K562 (cell line): Measurements from ENCODE around the gene C9orf50. TPM values are rescaled to one million over a fixed set of nuclear protein-coding genes. Genes with fewer than 3 reads are reported as not detected.

Source experiments
- CTBP1 ChIP-seq: fragments of 450-650 bp; IDR thresholded peaks from 2 replicates; pipeline ENCODE4 v1.6.1; 2016; ENCODE audit warnings: borderline replicate concordance
- ETV6 ChIP-seq, 3 experiments: fragments of 150-350 bp in 1 of 3; sonication (generic) in 1 of 3; formaldehyde crosslinking in 1 of 3; IDR thresholded peaks; 2 replicates each; pipeline versions ENCODE4 v1.6.1 to v1.8.0; 2014 to 2022; ENCODE audit warnings: borderline replicate concordance in 2 of 3, low read depth in 2 of 3, antibody characterized with exemption in 1 of 3, low read length in 1 of 3, mild to moderate bottlenecking in 1 of 3, missing genetic modification reagents in 1 of 3
- MTA3 ChIP-seq: fragments of 450-650 bp; formaldehyde crosslinking; IDR thresholded peaks from 2 replicates; pipeline ENCODE4 v1.6.1; 2017; ENCODE audit warnings: mild to moderate bottlenecking, borderline replicate concordance
- PHF8 ChIP-seq: fragments of 200-600 bp; sonication (generic); IDR thresholded peaks from 2 replicates; pipeline ENCODE4 v1.6.1; 2012; ENCODE audit warnings: mixed run types, mild to moderate bottlenecking, inconsistent platforms, low read length, moderate library complexity, borderline replicate concordance
- RB1 ChIP-seq: fragments of 450-650 bp; IDR thresholded peaks from 2 replicates; pipeline ENCODE4 v1.6.1; 2017; ENCODE audit warnings: low read depth, mild to moderate bottlenecking
- SMARCA5 ChIP-seq: fragments of 450-650 bp; IDR thresholded peaks from 2 replicates; pipeline ENCODE4 v1.6.1; 2016
- SP1 ChIP-seq: sonication (generic); formaldehyde crosslinking; IDR thresholded peaks from 2 replicates; pipeline ENCODE4 v1.8.1; 2022; ENCODE audit warnings: mild to moderate bottlenecking, missing genetic modification reagents
- ZEB2 ChIP-seq: fragments of 450-650 bp; IDR thresholded peaks from 2 replicates; pipeline ENCODE4 v1.6.1; 2016
- ZNF134 ChIP-seq: fragments of 250-450 bp; sonication (Bioruptor Pico); conservative IDR thresholded peaks from 2 replicates; pipeline ENCODE4 v1.4.0; 2020
- ZNF707 ChIP-seq: fragments of 250-450 bp; sonication (Bioruptor Pico); conservative IDR thresholded peaks from 2 replicates; pipeline ENCODE4 v1.8.0; 2022; ENCODE audit warnings: inconsistent platforms, mild to moderate bottlenecking, moderate library complexity
- polyA plus RNA-seq, 8 experiments: library from polyadenylated mRNA; depleted of rRNA in 4 of 8; stranded (reverse) in 5 of 8; unstranded in 3 of 8; fragments of >200 nt; fragmentation: Nextera tagmentation in 2 of 8; fragmentation: Illumina TruSeq in 1 of 8; extraction: Ambion mirVana in 2 of 8; extraction: Trizol in 1 of 8; gene quantifications; 2 replicates each; pipeline versions ENCODE4 v1.2.1 to v1.2.3, GENCODE V29; 2011 to 2014; ENCODE audit warnings: inconsistent platforms in 1 of 8, missing spikeins in 1 of 8
- total RNA-seq, 7 experiments: library from RNA; depleted of rRNA in 6 of 7; stranded (reverse); fragments of >200 nt in 6 of 7; fragmentation: Illumina TruSeq in 2 of 7; extraction: Trizol in 2 of 7; gene quantifications; 2 replicates each; pipeline versions ENCODE4 v1.2.1 to v1.2.3, GENCODE V29; 2011 to 2021; ENCODE audit warnings: low replicate concordance in 1 of 7
- TF ChIP-seq, protein P1 (sequence below), 2 experiments: fragments of 450-650 bp; IDR thresholded peaks; 2 replicates each; pipeline ENCODE4 v1.6.1; 2016; ENCODE audit warnings: mild to moderate bottlenecking in 2 of 2, borderline replicate concordance in 1 of 2, low read depth in 1 of 2, moderate library complexity in 1 of 2
- TF ChIP-seq, protein P2 (sequence below): fragments of 200-800 bp; sonication (Bioruptor generic); IDR thresholded peaks from 2 replicates; pipeline ENCODE4 v1.6.1; 2016; ENCODE audit warnings: missing genetic modification characterization, missing compliant biosample characterization

The C9orf50 gene
- total and polyA plus RNA-seq, 9 of the 15 experiments (the other 6 are each of a cell fraction or from before 2014, with no cell fraction given), result not detected

- TF ChIP-seq ETV6 (IDR thresholded peaks at IDR 0.05; ENCODE audit: borderline replicate concordance in 1 of 2, low read depth in 2 of 2, low read length in 1 of 2) (no peak), ETV6 (CRISPR knock-in tag; IDR thresholded peaks at IDR 0.05; ENCODE audit: borderline replicate concordance) (no peak), PHF8 (no peak), CTBP1 (peak; percentile 82), RB1 (peak; percentile 38; the same call in 1 of the 2 replicates), ZNF707 (CRISPR knock-in tag) (no peak), MTA3 (peak; percentile 49; the same call in 1 of the 2 replicates), SP1 (CRISPR knock-in tag) (peak; percentile 63), ZNF134 (CRISPR knock-in tag) (0 out of 2 replicates have a peak, but pooled peaks have one; percentile 0), SMARCA5 (peak; percentile 43; the same call in 1 of the 2 replicates), ZEB2 (0 out of 2 replicates have a peak, but pooled peaks have one; percentile 24)
- TF ChIP-seq, protein P1, sequence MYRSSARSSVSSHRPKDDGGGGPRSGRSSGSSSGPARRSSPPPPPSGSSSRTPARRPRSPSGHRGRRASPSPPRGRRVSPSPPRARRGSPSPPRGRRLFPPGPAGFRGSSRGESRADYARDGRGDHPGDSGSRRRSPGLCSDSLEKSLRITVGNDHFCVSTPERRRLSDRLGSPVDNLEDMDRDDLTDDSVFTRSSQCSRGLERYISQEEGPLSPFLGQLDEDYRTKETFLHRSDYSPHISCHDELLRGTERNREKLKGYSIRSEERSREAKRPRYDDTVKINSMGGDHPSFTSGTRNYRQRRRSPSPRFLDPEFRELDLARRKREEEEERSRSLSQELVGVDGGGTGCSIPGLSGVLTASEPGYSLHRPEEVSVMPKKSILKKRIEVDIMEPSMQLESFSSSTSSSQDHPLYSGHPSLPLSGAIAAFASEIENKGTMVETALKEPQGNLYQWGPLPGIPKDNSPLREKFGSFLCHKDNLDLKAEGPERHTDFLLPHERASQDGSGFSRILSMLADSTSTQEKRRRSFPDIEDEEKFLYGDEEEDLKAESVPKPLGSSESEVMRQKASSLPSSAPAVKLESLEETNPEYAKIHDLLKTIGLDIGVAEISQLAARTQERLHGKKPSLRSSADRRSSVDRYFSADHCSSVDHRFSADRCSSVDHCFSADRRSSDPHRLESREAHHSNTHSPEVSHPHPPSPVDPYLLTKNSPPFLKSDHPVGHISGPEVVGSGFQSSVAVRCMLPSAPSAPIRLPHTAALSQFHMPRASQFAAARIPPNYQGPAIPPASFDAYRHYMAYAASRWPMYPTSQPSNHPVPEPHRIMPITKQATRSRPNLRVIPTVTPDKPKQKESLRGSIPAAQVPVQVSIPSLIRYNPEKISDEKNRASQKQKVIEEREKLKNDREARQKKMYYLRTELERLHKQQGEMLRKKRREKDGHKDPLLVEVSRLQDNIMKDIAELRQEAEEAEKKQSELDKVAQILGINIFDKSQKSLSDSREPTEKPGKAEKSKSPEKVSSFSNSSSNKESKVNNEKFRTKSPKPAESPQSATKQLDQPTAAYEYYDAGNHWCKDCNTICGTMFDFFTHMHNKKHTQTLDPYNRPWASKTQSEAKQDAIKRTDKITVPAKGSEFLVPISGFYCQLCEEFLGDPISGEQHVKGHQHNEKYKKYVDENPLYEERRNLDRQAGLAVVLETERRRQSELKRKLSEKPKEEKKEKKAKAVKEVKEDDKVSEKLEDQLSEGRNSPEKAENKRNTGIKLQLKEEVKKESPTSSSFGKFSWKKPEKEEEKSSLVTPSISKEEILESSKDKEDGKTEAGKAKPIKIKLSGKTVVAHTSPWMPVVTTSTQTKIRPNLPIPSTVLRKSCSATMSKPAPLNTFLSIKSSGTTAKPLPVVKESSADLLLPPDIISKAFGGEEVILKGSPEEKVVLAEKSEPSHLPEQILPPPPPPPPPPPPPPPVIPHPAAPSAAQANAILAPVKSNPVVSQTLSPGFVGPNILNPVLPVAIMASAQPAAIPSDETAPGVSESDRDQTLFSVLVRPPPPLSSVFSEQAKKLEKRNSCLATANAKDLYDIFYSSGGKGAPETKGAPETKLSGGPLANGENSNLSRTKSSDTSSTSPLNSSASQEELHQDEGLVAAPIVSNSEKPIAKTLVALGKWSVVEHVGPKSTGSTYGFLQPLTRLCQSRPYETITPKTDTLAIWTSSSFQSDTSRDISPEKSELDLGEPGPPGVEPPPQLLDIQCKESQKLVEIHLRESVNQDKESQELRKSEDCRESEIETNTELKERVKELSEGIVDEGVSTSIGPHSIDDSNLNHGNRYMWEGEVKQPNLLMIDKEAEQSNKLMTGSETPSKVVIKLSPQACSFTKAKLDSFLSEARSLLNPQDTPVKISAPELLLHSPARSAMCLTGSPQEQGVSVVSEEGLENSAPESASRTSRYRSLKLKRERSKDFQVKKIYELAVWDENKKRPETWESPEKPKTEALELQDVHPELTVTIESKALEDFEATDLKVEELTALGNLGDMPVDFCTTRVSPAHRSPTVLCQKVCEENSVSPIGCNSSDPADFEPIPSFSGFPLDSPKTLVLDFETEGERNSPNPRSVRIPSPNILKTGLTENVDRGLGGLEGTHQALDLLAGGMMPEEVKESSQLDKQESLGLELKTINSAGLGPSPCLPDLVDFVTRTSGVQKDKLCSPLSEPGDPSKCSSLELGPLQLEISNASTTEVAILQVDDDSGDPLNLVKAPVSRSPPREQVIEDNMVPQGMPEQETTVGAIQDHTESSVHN (IDR thresholded peaks at IDR 0.05; ENCODE audit: borderline replicate concordance in 1 of 2, low read depth in 1 of 2), result no peak
- TF ChIP-seq, protein P2, sequence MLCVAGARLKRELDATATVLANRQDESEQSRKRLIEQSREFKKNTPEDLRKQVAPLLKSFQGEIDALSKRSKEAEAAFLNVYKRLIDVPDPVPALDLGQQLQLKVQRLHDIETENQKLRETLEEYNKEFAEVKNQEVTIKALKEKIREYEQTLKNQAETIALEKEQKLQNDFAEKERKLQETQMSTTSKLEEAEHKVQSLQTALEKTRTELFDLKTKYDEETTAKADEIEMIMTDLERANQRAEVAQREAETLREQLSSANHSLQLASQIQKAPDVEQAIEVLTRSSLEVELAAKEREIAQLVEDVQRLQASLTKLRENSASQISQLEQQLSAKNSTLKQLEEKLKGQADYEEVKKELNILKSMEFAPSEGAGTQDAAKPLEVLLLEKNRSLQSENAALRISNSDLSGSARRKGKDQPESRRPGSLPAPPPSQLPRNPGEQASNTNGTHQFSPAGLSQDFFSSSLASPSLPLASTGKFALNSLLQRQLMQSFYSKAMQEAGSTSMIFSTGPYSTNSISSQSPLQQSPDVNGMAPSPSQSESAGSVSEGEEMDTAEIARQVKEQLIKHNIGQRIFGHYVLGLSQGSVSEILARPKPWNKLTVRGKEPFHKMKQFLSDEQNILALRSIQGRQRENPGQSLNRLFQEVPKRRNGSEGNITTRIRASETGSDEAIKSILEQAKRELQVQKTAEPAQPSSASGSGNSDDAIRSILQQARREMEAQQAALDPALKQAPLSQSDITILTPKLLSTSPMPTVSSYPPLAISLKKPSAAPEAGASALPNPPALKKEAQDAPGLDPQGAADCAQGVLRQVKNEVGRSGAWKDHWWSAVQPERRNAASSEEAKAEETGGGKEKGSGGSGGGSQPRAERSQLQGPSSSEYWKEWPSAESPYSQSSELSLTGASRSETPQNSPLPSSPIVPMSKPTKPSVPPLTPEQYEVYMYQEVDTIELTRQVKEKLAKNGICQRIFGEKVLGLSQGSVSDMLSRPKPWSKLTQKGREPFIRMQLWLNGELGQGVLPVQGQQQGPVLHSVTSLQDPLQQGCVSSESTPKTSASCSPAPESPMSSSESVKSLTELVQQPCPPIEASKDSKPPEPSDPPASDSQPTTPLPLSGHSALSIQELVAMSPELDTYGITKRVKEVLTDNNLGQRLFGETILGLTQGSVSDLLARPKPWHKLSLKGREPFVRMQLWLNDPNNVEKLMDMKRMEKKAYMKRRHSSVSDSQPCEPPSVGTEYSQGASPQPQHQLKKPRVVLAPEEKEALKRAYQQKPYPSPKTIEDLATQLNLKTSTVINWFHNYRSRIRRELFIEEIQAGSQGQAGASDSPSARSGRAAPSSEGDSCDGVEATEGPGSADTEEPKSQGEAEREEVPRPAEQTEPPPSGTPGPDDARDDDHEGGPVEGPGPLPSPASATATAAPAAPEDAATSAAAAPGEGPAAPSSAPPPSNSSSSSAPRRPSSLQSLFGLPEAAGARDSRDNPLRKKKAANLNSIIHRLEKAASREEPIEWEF (CRISPR knock-in tag), result no peak
These were observed 51.1 kb downstream of the C9orf50 start (continued) for GRCh38 chr9:129569502-129570449.
